ENCODE data around the gene PLEKHG3. TPM values are rescaled to one million over a fixed set of nuclear protein-coding genes. Genes with fewer than 3 reads are reported as not detected.

Gene PLEKHG3
- total RNA-seq, 1 experiment from 2014 or later, result 79.5 TPM

- H3K27ac ChIP-seq, result no peak overlapping the region
- H3K27me3 ChIP-seq (replicated peaks), result no peaks in the 10 kb centered on the region
- peaks cover 10% of the 10 kb centered on the region for H3K4me1 ChIP-seq (replicated peaks)
- H3K4me3 ChIP-seq, result no peak overlapping the region
- no peaks in the 10 kb centered on the region for H3K36me3 ChIP-seq
- no peaks in the 10 kb centered on the region for H3K9me3 ChIP-seq (replicated peaks)
- no peak for DNase-seq (ENCODE audit: low read depth in 1 of 2, low spot score in 2 of 2)
These were observed 95.3 kb downstream of the PLEKHG3 start for GRCh38 chr14:64799555-64799954.

Other genes starting within 250 kb of the PLEKHG3 start
- gene AKAP5, start 238.9 kb upstream of the PLEKHG3 start, total RNA-seq (2014; rRNA removed; shearing (Covaris generic)), result 7.3 and 8.3 TPM in 2 replicates
- gene ZBTB25, start 200.6 kb upstream of the PLEKHG3 start, total RNA-seq (2014; rRNA removed; shearing (Covaris generic)), result 1.5 and 2.2 TPM in 2 replicates
- gene ZBTB1, start 199.7 kb upstream of the PLEKHG3 start, total RNA-seq (2014; rRNA removed; shearing (Covaris generic)), result 40.3 and 49.9 TPM in 2 replicates
- 6.8 and 15.0 TPM in 2 replicates for gene HSPA2, start 163.7 kb upstream of the PLEKHG3 start, total RNA-seq (2014; rRNA removed; shearing (Covaris generic))
- gene PPP1R36, start 154.5 kb upstream of the PLEKHG3 start, total RNA-seq (2014; rRNA removed; shearing (Covaris generic)), result 0.29 TPM in 1 of 2 replicates, not detected in the other
- 1.1 and 2.0 TPM in 2 replicates for gene SPTB, start 175.5 kb downstream of the PLEKHG3 start, total RNA-seq (2014; rRNA removed; shearing (Covaris generic))
- gene CHURC1, start 210.0 kb downstream of the PLEKHG3 start, total RNA-seq (2014; rRNA removed; shearing (Covaris generic)), result 71.4 and 72.4 TPM in 2 replicates
- gene GPX2, start 238.3 kb downstream of the PLEKHG3 start, total RNA-seq (2014; rRNA removed; shearing (Covaris generic)), result not detected in 2 replicates